GM21360 (cell line): Measurements from ENCODE around the gene SMOC2.

Experiments used
- ATAC-seq: cut with Tn5 transposase; IDR thresholded peaks from one replicate; pipeline ENCODE4 v1.9.1; 2021; ENCODE audit warnings: mild to moderate bottlenecking, moderate library complexity; ENCODE audit not compliant: unreplicated experiment

SMOC2 gene, protein sequence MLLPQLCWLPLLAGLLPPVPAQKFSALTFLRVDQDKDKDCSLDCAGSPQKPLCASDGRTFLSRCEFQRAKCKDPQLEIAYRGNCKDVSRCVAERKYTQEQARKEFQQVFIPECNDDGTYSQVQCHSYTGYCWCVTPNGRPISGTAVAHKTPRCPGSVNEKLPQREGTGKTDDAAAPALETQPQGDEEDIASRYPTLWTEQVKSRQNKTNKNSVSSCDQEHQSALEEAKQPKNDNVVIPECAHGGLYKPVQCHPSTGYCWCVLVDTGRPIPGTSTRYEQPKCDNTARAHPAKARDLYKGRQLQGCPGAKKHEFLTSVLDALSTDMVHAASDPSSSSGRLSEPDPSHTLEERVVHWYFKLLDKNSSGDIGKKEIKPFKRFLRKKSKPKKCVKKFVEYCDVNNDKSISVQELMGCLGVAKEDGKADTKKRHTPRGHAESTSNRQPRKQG

DNA sequence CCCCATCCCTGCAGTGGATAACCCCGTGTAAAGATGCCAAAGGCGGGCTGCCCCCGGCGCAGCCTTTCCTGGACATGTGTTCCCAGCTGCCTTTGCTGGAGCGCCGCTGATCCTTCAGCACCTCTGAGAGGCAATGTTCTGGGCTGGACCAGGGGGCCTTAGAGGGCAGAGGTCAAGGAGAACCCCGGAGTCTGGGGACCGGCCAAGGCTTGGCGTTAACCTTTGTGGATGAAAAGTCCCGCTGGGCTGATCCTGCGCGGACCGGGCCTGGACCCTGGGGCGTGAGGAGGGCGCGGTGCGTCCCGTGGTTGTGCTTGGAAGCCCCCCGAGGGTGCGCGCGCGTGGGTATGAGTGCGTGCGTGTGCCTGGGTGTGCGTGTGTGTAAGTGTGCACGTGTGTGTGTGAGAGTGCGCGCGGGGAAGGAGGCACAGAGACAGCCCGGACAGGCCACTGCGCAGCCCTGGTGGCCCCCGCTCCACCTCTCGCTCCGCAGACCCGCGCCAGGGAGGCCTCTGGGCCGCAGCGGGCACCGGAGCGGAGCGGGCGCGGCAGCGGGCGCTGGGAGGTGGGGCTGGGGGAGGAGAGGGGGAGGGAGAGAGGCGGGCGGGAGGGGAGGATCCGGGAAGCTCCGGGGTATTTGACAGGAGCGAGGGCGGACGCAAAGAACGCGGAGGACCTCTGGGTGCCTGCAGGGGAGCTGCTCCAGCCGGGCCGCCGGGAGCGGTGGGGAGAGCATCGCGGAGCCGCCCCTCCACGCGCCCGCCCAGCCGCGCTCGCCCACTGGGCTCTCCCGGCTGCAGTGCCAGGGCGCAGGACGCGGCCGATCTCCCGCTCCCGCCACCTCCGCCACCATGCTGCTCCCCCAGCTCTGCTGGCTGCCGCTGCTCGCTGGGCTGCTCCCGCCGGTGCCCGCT is at the start of gene SMOC2:
Gene SMOC2 (plus strand): TSS at position 665 of the 914 bp plus-strand sequence. CDS start 187 bp downstream, at position 852.
- ATAC-seq, result no peak

DNA sequence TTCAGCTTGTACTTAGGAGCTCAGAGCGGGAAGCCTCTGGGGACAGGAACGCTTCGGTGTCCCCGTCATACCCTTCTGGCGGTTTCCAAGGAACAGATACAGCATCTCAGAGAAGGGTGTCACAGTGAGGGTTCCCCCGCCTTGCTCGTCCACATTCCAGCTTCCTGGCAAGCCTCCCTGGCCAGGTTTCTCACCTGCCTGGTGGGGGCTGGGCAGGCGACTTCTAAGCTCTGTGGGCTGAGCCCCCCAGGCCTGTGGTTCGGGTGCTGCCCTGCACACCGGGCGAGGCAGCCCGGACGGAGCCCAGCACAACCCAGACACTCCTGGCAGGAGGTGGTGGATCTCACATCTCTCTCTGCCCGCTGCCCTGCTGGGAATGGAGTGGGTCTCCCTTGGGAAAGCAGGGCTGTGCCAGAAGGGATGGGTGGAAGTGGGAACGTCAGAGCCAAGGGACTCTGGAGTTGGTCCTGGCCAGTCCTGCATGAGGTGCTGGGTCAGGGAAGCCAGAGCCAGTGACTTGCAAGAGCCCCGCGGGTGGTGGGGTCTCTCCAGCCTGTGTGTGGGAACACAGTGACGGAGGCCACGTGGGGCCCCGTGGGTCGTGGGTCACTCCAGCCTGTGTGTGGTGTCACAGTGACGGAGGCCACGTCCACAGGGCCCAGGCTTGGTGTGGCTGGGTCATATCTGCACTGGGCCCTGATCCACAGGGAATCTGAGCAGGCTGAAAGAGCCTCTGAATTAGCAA is 47.7 kb upstream of the SMOC2 start:
- ATAC-seq, result no peak

DNA sequence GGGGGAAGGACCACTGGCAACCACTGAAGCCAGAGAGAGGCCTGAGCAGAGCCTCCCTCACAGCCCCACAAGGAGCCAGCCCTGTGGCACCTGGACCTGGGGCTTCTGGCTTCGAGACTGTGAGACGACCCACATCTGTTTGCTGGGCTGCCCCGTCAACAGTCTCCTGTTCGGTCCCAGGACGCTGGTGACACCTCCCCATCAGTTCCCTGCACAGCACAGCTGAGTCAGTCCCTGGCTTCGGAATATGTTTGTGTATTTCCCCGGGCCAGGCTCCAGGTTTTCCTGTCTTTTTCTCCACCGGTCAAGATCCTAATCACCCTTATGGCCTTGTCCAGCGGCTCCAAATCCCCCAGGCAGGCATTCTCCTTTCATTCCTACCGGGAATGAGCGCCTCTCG is 46.4 kb upstream of the SMOC2 start:
- no peak for ATAC-seq

DNA sequence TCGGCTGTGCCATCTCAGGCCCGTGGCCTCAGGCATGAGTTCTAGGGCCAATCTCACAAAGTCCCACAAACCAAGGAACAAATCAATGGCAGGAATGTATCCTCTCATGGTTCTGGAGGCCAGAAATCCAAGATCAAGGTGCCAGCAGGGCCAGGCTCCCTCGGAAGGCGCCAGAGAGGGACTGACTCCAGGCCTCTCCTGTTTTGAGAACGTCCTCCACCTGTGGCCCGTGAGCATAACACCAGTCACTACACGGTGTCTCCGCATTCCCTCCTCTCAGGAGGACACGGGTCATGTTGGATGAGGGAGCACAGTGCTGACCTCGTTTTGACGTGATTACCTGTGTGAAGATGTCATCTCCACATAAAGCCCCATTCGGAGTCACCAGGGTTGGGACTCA is 45.0 kb upstream of the SMOC2 start:
- ATAC-seq, result no peak

DNA sequence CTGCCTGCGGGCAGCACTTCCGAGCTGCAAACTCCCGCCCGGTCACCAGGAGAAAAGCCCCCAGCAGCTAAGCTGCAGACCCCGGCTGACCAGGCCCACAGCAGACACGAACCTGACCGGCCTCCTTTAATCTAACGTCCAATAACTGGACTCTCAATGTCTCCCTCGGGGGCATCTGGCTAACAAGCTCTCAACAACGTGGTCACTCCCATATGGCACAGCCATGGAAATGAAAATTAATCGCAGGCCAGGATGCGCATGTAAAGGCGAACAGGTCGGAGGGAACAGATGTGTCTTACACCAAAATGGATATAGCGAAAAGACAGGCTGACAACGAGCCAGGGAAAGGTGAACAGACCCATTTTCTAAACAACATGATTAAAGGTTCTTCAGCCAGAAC is 44.4 kb upstream of the SMOC2 start:
- no peak for ATAC-seq

DNA sequence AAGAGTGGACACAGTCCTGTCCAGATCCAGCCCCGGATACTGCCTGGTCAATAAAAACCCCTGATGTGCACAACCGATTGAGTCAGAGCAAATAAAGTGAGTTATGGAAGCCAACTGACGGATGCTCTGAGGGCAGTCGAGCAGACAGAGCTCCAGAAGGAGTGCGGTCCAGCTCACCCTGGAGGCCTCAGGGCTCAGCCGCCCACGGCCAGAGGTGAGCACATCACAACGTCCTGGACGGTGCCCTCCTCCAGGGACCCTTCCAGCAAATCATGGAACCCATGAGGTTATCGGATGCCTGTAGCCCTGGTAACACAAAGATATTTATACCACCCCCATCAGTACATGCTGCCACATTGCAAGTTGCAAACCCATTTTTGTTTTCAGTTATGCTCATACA is 44.0 kb upstream of the SMOC2 start:
- ATAC-seq, result no peak

DNA sequence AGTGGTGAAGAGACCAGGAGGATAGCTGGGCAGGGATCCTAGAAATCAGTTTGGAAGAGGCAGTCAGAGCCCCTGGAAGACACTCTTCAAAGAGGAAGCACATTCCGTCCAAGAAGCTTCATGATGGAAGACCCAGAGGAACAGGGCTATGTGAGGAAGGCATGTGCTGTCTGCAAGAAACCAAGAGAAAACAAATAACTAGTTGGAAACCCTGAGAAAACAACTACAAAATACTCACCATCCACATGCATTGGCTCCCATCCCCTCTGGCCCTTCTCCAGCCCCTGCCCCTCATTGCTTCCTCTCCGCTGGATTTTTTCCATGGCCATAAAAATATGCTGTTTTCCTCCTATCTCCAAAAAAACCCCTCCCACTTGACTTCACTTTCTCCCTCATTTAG is 40.9 kb upstream of the SMOC2 start:
- no peak for ATAC-seq

DNA sequence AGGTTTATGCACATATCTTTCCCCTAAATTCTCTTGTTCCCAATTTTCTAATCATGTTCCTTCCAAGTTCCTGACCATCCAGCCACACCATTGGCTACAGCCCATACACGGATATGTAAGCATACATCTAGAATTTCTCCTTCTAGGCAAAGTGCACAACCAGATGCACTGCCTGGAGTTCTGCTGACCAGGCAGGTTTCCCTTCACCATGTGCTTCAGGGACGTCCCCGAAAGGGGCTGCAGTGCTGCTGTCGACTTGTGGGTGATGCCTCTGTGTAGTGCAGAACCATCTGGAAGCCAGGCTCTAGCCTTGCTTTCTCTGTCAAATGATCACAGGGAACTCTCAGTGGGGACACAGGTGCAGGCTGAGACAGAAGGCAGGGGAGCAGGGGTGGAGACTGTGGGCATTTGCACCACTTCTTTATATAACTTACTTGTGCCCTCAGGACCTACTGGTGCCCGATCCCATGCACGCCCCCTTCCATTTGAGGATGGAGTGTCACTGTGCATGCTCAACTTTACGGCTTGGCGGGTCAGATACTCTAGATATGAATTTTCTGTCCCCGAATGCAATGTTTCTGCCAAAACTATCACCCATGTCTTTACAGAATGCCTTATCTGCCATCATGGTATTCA is 37.5 kb upstream of the SMOC2 start:
- ATAC-seq, result no peak

DNA sequence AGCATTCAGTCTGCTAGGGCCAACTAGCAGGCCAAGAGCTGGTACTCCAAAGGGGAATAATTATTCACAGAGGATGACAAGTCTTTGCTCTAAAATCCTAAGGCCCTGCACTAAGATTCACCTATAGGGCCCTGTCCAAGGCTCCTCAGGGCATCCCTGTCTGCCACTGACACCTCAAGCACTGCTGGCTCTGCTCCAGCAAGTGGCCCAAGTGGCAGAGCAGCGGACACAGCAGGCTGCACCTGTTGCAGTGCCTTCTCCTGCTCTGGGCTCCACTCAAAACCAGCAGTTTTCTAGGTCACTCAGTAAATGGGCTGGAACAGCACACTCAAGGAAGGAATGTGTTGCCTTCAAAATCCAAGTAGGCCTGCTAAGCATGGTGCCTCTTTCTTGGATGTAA is 36.4 kb upstream of the SMOC2 start:
- no peak for ATAC-seq

DNA sequence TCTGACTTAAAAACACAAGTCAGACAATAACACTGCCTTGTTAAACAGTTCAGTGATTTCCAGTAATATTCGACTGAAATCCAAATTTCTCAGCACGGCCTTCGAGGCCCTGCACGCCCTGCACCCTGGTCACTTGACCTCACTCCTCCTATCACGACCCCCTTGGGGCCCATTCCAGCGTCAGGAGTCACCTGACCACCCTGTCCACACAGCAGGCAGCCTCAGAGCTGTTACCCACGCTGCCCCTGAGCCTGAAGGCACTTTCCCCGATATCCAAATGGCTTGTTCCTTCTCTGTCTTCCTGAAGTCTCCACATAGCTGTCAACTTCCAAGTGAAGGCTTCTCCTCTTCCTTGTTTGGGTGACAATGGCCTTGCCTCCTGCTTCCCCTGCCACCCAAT is 33.1 kb upstream of the SMOC2 start:
- ATAC-seq, result no peak

DNA sequence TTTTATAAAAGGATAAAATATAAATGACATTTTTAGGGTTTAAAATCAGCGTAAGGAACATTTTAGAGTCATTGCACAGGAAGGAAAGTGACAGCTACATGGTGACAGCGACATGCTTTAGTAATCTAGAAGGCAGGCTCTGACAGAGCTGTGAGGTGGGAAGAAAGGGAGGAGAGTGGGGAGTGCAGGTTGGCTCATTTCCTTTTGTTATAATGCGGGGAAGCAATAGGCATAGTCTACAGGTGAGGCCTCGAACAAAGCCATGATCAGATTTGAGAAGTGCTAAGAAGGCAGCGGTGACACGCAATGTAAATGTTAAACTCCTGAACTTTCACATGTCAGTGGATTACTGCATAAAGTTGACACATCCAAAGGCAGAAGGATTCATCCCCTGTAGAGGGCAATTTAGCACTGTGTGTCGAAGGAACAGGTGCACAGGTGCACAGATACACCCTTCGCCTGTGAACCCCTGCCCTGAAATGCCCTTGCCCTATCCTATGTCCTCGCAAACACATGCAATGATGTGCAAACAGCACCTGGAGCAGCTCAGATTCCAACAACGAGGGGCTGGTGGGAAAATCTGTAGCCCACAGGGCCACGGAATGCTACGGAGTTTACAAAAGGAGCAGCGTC is 32.4 kb upstream of the SMOC2 start:
- no peak for ATAC-seq

DNA sequence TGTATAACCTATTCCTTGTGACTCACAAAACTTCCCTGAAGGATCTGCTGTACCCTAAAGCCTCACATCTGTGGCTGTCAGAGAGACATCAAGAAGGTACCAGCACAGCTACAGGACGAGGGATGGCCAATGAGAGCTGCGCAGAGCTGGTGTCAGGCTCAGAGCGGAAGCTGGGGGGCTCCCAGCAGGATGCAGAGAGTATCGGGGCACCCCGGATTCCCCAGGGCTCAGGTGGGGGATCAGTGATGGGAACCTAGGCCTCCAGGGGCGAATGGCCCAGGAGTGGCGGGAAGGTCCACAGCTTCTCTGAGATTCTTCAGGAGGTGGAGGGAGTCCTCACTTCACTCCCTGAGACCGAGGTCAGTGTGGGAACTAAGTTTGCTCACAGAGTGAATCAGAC is 30.9 kb upstream of the SMOC2 start:
- ATAC-seq, result no peak

DNA sequence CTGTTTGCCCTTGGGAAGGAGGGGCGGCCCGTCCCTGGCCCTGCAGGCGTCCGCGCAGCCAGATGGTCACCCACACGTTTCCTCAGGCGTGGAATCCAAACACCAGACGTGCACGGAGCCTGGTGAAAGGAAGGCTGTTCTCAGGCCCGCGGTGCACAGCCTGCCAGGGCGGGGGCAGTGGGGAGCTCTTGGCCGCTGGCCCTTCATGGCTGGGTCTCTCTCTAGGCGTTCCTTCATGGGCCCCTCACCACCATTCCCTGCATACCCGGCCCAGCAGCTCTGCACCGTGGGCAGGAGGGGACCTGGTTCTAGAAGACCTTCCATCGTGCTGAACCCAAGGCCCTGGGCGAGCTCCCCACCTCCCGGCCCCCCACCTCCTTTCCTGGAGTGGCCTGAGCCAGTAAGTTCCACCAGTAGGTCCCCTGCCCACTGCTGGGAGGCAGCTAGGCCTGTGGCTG is 30.4 kb upstream of the SMOC2 start:
- ATAC-seq, result no peak

DNA sequence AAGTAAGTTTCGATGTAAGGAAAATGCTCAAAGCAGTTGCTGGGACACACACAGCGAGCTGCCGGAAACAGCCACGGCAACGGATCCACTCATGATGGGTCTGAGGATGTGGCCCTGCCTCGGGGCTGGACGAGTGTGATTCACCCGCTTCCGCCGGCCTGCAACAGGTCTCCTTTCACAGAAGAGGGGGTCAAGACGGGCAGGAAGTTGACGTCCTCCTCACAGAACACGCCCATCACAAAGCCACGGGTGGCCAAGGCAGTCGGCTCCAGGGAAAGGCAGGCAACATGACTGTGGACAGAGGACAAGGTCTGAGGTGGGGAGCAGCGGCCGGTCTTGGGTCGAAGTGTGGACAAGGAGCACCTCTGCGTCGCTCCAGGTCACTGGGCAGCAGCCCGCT is 29.9 kb upstream of the SMOC2 start:
- no peak for ATAC-seq

DNA sequence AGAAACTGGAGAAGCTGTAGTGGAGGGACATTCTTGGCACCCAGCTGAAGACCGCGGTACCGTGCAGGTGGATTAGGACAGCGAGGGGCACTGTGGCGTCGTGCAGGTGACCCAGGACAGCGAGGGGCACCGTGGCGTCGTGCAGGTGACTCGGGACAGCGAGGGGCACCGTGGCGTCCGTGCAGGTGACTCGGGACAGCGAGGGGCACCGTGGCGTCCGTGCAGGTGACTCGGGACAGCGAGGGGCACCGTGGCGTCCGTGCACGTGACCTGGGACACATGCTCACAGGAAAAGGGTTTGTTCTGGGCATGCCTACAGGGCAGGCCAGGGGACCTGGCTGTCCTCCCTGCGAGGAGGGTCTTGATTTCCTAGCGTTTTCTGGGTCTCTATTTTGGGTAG is 29.2 kb upstream of the SMOC2 start:
- ATAC-seq, result no peak

DNA sequence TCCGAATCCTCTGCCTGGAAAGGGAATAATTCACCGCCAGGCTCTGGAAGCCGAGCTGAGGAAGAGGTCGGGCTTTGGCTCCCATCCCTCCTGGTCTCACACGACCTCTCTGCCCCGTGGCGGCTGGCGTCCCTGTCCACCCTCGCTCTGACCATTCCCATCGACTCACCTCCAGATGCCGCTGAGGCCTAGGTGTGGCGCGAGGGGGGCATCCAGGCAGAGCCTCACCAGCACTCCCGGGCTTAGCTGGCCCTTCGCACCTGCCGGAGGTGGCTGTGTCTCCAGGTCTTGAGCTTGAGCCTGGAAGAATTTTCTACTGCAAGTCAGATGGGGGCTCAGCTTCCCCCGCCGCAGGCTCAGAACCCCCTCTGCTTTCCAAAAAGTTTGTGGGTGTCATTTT is 28.5 kb upstream of the SMOC2 start:
- no peak for ATAC-seq

DNA sequence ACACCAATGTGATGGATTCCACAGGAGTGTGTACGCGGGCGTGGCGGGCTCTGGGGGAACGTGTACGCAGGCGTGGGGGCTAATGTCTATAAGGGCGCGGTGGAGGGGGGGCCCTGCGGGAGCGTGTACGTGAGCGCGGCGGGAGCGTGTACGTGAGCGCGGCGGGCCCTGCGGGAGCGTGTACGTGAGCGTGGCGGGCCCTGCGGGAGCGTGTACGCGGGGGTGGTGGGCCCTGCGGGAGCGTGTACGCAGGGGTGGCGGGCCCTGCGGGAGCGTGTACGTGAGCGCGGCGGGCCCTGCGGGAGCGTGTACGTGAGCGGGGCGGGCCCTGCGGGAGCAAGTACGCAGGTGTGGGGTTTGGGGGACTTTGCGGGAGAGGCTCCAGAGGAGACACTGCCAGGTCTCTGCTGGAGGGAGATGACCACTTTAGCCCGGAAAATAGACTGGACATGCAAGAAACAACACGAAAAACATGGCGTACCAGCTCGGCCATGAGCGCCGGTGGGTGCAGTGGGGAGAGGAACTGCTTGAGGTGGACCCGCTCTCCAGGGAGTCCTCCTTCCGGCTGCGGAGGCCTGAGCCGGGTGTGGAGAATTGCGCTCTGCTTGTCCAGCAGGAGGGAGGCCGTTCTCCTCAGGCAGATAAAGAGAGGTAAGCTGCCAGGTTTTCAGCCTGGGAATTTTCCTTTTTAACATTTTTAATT is 27.8 kb upstream of the SMOC2 start:
- ATAC-seq, result no peak

DNA sequence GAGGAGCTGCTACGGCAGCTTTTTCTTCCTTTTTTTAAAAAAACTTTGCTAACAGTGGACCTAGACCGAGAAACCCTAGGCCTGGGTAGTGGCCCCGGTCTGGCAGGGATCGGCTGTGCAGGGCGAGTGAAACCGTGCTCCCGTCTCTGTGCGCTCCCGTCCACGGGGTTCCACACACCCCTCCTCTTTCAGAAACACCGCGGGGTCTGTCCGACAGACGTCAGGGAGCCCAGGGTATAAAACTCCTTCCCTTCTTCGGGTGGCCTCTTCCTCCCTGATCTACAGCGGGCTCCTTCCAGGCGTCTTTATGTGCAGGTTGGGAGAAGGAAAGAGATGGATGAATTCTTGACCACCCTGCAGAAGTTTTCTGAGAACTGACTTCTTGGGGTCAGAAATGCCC is 27.1 kb upstream of the SMOC2 start:
- ATAC-seq, result no peak

DNA sequence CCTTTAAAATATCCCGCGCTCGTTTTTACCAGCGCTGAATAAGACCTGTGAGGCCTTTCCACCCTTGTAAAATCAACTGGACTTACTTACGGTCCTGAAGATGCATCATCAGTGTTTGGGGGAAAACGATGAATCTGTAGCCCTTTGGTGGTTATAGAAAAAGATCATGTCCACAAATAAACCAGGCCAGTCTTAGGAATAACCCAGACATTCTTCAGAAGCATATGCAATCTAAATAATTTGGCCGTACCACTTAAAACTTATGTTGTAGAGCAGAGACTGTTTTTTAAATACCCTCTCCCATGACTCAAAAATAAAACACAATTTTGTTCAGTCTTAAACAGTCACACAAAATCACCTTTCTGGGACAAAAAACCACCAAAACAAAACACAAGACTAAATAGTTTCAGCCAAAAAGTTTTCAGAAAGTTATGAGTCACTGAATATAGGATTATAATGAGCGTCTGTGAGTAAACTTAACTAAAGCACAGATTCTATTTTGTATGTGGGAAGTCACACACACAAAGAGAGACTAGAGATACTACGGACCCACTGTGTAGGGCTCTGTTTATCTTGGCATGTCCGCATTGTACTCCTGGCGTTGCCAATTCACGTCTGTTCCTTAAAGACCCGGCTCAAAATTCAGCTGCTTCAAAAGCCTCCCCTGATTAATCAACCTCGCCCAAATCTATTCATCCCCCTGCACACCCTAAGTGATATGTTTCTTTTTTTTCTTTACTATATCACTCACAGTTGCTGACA is 26.5 kb upstream of the SMOC2 start:
- no peak for ATAC-seq
